Activated T-cell treated with anti-CD3 and anti-CD28 coated beads, Interleukin-2, amount 50 U/mL, for 48 hours (primary cell): ENCODE measurements around the gene S100A12.
"Not testable (repeated sequence)": the region's sequence is repeated elsewhere in the genome, so short reads cannot be mapped to it uniquely, and the experiment has no call there.

Source experiments
- DNase-seq, 2 experiments: peaks; one replicate each; pipeline ENCODE4 v3.0.0-alpha.2; 2020

Gene S100A12

DNA sequence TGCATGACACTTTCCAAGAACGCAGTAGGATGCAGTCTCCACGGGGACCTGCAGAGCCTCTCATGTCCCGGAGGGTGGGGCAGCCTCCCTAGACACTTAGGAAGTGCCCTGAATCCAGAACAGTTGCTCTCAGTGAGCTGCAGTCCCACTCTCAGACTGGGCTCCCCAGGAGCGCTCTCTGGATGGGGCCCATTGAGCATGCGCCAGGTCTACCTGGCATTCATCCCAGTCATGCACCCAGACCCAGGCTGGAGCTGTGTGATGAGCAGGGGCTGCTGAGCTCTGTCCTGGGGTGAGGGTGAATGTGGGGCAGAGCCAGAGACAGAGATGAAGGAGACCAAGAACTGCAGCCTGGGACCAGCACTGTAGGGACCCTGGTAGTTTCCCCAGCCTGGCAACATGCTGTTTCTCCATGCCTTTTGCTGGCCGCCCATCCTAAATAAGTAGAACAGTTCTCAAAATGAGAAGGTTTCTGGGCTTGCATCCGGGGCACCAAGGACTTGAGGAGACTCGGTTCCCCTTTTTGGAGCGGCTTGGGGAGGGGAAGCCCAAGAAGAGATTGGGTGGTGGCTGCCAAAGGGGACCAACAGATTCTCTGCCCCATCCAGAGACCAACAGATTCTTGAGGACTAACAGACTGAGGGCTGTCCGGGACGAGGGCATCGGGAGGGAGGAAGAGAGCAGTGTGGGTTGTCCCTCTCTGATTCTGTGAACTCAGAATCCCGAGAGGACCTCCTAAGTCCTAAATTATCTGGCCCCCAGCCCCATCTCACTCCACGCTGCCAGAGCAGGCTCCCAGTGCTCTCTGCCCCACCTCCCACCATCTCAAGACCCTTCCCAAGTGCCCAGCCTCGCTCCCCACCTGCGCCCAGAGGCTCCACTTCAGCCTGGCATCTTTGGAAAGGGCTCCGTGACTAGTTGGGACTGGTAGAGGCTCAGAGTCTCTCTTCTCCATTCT lies 25.8 kb downstream of the S100A12 start:
- no peak for DNase-seq

DNA sequence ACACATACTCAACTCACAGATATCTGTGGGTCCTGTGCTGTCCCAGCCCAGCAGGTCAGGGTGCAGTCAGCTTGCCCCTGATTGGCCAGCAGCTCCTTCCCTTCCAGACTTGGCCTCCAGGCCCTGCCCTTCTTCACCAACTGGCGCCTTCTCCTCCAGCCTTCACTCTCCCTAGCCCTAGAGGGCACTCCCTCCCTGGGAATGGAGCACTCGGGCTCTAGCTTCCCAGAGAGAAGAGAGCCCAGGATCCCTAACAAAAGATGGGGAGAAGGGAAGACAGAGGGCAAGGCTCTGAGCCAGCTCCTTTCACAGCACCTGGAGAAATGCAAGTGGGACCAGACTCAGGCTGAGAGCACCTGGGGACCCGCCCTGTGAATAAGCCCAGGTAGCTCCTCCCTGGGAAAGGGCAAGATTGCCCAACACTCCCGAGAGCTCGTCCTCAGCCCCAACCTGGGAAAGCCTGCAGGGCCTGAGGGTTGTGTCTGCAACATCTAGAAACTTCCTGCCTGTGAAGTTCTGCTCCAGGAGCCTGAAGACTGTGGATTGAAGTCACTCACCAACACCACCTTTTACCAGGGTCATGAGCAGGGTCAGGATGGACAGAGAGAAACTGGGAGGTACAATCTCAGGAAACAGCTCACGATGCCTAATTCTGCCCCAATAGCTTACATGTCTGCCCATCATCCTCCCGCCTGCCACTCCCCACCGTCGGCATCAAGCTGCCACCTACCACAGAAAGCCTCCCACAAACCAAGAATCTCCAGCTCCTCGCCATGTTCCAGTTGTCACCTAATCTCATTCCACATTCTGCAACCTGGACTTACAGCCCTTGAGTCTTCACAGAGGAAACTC lies 26.7 kb downstream of the S100A12 start, which contains the start of gene PGLYRP4:
PGLYRP4 (minus strand) TSS at position 331 of the 852 bp plus-strand sequence. CDS start 909 bp downstream, outside the sequence.
- DNase-seq: no peak

DNA sequence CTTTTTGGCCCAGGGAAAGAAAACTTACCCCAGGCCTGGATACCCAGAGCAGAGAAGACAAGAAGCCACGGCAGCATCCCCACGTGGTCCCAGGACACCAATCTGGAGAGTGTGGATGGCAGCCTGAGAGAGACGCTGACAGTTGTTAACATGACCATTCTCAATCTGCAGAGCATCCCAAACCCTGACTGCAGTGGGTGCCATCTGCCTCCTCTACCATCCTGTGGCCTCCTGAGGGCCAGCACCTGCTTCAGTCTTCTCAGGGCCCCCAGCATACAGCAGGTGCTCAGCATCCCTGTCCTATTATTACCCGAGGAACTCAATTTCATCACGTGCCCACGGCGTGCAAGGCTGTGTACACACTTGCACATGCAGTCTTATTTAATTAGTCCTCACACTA lies 27.6 kb downstream of the S100A12 start:
- no peak for DNase-seq

DNA sequence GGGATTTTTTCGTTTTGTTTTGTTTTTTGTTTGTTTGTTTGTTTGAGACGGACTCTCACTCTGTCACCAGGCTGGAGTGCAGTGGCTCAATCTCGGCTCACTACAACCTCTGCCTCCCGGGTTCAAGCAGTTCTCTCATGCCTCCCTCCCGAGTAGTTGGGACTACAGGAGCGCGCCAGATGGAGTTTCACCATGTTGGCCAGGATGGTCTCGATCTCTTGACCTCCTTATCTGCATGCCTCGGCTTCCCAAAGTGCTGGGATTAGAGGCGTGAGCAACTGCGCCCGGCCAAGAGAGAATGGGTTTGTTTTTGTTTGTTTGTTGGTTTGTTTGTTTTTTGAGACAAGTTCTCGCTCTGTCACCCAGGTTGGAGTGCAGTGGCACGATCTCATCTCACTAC lies 28.4 kb downstream of the S100A12 start:
- DNase-seq: not testable (repeated sequence)

DNA sequence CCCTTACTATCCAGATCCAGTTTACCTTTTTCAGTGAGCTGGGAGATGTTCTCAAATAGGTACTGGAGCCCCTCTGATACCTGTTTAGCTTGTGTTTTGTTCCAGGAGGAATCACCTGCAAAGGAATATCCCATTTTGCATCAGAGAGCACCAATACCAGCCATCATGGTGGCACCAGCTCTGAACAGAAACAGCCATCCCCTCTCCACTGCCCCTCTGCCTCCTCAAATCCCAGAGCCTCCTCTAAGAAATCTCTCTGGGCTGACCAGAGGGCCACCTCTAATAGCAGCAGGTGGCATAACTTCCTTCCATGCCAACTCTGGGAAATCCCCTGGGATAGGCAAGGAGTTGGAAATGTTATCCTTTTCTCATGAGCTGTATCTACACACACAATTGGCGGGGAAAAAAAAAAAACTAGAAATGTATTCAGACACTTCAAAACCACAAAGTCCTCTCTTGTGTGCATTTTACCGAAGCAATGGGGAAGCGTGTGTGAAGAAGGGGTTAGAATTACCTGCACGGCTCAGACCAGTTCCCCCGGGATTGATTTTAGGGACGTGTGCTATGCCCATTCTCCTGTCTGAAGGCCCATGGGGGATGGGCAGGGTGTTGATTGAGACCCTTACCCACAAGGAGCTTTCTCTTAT lies 29.2 kb downstream of the S100A12 start:
- no peak for DNase-seq

DNA sequence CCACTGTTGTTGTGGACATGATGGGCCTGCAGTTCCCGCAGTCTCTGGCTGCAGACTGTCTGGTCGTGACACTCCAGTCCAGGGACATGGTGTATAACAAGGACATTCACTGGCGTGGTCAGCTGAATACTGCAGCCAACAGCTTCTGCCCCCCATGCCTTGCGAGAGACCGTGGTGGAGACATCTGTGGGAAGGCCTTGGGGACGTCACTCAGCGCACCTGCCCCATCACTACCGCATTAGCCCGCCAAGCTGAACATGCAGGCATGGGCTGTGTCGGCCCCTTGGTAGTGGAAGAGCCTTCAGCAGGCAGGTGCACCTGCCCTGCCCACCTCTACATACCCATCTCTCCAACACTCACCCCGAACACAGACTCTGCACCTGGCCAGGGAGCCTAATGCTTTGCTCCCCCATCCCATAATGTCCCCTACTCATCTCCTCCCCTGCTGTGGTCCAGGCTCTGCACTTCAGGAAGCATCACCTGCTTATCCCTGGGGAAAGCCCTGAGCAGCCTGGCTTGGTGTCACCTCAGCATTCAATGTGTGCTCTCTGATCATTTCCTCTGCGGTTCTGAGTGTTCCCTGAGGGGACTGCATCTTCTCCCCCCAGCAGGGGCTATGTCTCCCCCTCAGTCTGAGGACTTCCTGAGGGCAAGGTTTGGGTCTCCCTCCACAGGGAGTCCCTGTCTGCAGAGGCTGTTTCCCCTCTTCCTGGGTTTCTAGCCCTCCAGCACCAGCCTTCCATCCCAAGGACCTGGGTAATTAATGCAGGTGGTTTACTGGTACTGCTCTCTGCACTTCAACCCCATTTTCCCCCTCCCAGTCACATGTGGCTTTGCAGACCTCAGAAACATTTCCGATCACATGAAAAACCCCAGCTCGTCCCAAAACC lies 30.0 kb downstream of the S100A12 start:
- DNase-seq: no peak

DNA sequence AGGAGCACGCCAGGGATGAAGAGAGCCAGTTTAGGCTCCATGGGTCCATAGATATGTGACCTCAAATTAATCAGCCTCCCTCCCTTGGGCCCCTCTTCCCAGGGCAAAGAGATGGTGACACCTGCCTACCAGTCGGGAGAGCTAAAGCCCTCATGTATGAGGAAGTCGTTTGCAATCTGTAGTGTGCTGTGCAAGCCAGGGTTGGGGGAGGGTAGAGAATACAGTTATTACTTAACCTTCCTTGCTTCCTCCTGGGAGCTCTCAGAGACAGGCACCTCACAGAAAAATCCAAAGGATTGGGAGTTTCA lies 30.7 kb downstream of the S100A12 start:
- no peak for DNase-seq

DNA sequence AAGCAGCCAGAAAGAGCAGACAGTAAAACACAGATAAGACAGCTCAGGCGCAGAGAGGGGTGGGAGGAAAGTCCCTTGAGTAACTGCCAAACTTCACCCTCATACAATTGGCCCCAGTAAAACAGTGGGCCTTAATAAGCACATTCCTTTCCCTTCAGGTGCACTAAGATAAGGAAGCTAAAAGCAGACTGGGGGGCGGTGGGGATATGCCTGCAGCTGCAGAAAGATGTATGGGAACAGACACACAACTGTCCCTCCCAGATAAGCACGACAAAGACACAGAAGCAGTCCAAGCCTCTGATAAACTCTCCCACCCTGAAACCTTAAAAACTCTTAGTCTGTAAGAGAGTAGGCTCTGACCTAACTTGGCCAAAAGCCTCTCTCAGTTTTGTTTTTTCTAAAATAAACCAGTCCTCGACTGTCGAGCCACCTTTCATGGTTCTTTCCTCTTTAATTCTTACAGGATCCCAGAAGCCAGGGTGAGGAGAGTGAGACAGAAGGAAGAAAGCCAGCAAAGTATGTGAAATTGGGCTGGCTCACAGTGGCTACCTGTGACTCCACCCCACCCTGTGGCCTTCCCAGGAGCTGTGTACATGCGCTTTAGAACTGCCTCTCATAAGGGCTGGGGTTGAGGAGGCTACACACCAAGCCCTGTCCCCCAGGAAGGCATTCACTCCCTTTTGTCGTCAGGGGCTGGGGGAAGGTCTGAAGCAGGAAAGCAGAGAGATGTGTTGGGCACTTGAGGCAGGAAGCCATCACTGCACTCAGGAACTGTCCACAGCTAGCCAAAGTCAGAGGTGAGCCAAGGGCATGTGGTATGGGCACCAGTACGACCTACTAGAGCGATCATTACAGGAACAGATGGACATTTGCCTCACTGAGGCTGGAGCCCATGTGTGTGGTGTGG lies 31.4 kb downstream of the S100A12 start:
- no peak for DNase-seq

DNA sequence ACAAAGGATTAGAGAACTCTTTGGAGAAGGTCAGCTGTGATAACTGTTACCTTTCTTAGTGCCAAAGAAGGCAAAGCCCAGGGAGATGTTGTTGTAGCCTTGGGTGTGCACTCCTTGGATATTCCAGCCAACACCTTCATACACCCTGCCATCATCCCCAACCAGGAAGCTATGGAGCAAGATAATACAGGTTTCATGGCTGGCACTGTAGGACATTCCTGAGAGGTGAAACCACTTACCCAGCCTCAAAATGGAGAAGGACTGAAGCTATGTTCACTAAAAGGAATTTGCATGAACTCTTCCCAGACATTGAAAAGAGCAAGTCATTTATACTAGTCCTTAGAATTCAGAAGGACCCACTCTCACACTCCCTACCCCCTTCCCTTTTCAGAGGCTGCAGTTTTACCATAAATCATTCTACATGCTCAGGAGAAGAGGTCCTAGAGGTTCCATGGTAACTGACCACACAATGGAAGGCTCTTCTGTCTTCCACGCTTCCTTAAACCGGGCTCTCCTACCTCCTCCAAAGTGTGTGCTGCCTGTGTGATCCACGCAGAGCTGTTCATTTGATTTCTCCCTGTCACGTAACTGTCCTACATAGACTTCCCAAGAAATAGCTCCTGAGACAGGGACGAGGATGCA lies 32.3 kb downstream of the S100A12 start:
- no peak for DNase-seq

DNA sequence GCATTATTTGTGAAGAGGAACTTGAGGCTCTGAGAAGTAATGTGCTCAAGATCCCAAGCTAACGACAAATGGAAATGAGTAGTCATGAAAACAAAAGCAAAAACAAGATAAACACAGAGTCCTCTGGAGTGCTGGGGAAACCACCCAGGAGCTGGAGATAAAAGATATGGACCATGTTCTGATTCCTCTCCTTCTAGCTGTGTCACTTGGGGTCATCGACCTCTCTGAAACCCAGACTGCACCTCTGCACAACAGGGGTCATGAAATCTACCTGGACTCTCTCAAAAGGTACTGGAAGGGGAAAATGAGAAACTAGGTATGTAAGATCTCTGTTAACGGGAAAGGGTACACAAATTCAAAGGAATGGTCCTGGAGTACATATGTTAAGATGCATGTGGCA lies 33.2 kb downstream of the S100A12 start:
- DNase-seq: no peak

DNA sequence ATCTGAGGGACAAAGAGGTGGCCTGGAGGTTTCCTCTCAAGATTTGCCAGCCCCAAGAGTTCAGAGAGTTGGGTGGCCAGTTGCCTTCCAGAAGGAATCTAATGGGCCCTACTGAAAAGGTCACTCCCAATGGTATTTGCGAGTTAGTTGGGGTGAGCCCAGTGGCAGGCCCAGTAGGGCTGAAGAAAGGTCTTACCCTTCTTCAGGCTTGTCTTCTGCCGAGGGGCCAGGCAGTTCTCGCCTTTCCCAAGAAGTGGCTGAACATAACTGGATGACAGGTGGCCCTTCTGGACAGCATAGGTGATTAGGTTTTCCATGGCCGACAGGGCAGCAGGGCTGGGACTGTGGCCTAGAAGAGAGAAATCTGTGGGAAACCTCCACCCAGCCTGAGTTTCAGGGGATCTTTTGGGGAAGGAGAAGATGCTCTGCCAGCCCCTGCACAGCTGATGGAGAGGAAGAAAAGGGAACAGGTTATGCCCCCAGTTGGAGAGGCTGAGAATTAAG lies 33.9 kb downstream of the S100A12 start:
- DNase-seq: no peak

DNA sequence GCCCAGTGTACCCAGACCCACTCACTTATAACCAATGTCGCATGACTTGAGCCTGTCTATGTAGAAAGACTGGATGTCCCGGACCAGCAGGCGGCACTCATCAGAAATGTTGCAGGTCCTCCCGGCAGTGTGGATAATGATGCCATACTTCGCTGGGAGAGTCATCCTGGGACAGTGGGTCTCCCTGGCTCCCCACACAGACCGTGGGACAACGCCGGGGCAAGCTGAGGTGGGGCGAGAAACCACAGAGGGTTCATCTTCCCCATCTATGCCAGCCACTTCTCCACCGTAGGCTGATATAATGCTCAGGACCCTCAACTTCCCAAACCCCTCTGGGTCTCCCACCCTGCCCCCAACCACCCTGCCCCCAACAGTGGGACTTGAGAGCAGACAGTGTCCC lies 35.1 kb downstream of the S100A12 start:
- DNase-seq: no peak

DNA sequence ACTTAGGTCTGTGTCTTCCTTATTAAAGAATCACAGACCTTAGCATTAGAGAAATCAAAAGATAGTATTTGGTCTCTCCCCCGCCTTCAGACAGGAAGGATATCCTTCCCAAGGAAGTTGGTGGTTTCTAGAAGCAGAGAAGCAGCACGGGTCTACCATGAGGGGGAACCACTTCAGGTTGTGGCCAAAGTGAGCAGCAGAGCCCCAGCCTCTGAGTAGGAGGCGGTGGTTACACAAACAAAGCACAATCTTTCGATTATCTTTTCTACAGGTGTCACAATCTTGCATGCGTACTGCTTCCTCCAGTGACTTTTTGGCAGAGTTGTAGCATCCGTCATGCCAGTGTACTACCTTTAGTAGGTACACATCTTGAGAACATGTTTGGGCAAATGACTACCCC lies 35.6 kb downstream of the S100A12 start:
- no peak for DNase-seq

DNA sequence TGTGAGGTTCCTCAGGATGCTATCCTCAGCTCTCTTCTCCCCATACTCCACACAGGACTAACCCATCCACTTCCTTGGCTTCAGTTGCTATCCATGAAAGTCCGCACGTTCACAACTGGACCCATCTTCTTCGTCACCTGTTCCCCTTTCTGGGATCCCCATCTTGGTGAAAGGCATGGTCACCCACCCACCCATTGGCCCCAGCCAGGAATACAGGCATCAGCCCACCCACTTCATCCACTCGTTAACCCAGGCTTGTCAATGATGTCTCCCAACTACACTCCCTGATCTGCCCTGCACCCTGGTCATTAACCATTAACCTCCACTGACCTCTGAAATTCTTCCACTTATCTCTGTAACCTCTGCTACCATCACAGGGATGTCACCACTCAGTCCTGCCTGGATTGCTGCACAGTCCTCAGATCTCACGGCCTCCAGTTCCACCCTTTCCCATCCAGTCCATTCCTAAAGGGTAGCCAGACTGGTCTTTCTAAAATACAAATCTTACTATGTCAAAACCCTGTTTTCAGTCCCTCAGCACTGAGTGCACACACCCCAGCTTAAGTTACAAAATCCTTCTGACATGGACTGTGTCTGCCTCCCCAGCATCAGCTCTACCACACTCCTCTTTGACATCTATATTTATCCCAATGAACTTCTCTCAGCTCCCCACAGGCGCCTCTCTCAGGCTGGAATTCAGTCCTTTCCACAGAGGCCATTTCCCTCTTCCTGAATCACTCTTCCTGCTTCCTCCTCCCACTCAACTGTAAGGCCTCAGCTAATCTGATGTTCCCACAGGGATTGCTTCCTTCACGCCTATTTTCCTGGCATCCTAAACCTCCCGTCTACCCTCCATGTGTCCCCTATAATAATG lies 37.2 kb downstream of the S100A12 start:
- no peak for DNase-seq

DNA sequence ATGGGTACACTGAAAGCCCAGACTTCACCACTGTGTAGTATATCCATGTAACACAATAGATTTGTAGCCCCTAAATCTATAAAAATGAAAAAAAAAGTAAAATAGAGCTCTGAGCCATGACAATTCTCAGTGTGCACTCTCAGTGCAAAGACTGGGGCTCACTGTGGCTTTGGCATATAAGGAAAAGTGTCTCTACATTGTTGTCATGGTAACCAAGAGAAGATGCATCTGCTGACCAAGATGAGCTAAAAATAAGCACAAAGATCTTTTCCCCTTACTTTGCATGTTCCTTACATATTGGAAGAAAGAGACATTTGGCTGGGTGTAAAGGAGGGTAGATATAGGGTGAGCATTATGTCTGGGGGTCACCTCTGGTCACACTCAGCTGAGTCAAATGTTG lies 38.8 kb downstream of the S100A12 start:
- no peak for DNase-seq

DNA sequence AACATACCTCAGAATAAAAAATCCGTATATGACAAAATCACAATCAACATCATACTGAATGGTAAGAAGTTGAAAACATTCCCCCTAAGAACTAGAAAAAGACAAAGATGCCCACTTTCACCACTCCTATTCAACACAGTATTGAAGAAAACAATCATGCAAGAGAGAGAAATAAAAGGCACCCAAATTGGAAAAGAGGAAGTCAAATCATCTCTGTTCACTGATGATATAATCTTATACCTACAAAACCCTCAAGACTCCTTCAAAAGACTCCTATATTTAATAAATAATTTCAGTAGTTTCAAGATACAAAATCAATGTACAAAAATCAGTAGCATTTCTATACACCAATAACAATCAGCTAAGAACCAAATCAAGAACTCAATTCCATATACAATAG lies 41.5 kb downstream of the S100A12 start:
- DNase-seq: no peak

DNA sequence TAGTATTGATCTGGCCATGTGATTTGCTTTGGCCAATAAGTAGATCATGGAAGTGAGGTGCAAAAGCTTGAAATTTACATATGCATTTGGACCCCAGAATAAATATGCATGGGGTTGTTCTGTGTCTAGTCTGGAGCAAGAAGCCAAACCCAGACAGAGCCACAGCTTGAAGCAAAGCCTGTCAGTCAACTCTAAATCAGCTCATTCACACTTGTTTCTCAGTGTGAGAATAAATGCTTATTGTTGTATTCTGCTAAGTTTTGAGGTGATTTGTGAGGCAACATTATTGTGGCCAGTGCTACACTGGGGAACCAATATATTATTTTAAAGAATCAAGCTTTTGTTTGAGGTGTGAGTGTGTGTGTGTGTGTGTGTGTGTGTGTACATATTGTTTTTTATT lies 50.5 kb downstream of the S100A12 start:
- no peak for DNase-seq
